GM18861 (cell line): ENCODE measurements around the gene SUPT7L.
"Not testable (repeated sequence)": the region's sequence is repeated elsewhere in the genome, so short reads cannot be mapped to it uniquely, and the experiment has no call there.

Experiments
- ATAC-seq: cut with Tn5 transposase; IDR thresholded peaks from one replicate; pipeline ENCODE4 v1.9.1; 2021; ENCODE audit not compliant: unreplicated experiment

SUPT7L gene

GRCh38 chr2:27687232-27687631 lies 23.8 kb upstream of the SUPT7L start:
- ATAC-seq, result no peak

DNA sequence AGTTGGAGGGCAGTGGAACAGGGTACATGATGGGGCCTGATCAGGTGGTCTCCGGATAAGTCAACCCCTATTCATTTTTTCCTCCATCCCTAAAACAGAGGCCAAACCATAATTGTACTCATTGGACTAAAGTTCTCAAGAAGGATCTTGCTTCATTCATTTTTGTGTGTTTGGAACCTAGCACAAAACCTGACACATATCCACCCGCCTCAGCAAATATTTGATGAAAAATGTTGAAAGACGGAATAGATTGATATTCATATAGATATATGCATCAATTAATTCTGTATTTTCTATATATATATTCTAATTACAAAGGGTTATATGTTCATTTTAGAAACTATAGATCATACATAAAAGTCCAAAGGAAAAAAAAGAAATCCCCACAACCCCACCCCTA lies 22.2 kb upstream of the SUPT7L start:
- no peak for ATAC-seq

DNA sequence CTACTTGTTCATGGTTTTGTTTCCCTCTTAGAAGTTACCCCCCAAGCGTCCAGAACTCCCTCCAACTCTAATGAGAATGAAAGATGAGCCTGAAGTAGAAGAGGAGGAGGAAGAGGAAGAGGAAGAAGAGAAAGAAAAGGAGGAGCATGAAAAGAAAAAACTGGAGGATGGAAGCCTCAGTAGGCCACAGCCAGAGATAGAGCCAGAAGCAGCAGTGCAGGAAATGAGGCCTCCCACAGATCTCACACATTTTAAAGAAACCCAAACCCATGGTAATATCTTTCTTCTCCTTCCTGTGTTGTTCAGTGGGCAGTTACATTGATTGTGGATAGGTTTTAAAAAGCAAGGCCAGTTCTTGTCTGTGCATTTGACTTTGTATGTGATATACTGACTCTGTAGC lies 21.6 kb upstream of the SUPT7L start:
- ATAC-seq, result not testable (repeated sequence)

DNA sequence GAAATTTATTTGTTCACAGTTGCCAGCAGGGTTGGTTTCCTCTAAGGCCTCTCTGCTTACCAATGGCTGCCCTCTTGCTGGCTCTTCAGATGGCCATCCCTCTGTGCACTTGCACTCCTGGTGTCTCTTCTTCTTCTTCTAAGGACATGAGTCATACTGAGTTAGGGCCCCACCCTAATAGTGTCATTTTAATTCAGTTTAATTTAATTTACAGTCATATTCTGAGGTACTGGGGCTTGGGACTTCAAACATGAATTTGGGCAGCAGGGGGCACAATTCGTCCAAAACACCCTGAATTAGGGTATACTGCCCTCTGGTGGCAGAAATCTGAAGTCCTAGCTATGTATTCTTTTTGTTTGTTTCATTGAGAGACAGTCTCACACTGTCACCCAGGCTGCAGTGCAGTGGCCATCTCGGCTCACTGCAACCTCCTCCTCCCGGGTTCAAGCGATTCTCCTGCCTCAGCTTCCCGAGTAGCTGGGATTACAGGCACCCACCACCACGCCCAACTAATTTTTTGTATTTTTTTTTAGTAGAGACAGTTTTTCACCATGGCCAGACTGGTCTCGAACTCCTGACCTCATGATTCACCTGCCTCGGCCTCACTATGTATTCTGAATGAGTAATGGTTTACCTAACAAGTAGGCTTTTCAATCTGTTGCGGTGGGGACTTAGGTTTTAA lies 20.1 kb upstream of the SUPT7L start:
- peak; percentile 60 for ATAC-seq

GRCh38 chr2:27682334-27682771 lies 18.9 kb upstream of the SUPT7L start:
- ATAC-seq, result not testable (repeated sequence)

- ATAC-seq, result no peak
Measured at GRCh38 chr2:27681841-27682240, 18.4 kb upstream of the SUPT7L start.

DNA sequence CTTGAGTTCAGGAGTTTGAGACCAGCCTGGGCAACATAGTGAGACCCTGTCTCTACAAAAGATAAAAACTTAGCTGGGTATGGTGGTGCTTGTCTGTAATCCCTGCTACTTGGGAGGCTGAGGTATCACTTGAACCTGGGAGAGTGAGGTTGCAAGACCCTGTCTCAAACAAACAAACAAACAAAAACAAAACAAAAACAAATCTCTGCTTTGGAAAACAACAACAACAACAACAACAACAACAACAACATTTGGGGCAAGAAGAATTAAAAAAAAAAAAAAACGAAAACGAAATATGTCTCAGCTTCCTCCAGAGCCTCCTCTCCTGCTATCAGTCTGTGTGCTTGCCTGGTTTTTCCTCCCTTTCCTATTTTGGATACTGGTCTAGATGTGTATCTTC lies 17.2 kb upstream of the SUPT7L start:
- ATAC-seq, result no peak

- no peak for ATAC-seq
Measured at GRCh38 chr2:27672723-27673486, 9.5 kb upstream of the SUPT7L start.

GRCh38 chr2:27671235-27671634 lies 7.8 kb upstream of the SUPT7L start:
- no peak for ATAC-seq

DNA sequence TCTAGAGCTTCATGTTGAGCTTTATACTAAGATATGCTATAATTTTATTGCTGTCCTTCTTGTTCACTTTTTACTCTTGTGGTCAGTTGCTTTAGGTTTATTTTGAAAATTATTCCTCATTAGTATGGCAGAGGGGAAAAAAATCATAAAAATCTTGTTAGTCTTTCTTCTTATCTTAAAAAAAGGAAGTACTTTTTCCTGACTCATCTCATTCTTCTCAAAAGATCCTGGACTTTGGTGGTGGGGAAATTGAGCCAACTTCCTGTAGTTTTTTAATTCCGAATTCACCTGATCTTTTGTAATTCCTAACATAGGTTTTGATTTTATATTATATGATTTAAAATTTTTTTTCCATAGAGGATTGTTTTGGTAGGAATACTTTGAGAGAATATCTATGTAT lies 4.0 kb upstream of the SUPT7L start:
- no peak for ATAC-seq

DNA sequence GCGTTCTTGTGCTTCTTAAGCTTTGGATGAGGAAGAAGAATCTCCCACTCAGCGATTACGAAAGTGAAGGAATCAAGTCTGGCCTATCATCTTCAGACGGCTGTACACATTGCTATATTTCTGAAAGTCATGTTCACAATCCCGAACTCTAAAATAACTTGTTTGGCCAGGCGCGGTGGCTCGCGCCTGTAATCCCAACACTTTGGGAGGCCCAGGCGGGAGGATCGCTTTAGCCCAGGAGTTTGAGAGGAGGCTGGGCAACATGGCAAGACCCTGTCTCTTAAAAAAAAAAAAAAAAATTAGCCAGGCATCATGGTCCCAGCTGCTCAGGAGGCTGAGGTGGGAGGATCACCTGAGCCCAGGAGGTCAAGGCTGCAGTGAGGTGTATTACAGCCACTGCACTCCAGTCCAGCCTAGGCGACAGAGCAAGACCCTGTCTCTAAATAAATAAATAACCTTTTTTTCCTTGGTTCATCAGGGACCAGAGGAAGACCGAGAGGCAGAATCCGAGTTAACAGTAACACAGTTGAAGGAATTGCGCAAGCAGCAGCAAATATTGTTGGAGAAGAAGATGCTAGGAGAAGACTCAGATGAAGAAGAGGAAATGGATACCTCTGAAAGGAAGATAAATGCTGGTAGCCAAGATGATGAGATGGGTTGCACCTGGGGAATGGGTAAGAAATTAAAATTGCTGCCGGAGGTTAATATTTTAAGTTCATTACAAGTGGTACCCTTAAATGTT lies 1.4 kb upstream of the SUPT7L start:
- no peak for ATAC-seq

- peak; percentile 24 for ATAC-seq
Measured at GRCh38 chr2:27664154-27664574, 750 bp upstream of the SUPT7L start.

- no peak for ATAC-seq
Measured at GRCh38 chr2:27661371-27661770, 2.0 kb downstream of the SUPT7L start.

DNA sequence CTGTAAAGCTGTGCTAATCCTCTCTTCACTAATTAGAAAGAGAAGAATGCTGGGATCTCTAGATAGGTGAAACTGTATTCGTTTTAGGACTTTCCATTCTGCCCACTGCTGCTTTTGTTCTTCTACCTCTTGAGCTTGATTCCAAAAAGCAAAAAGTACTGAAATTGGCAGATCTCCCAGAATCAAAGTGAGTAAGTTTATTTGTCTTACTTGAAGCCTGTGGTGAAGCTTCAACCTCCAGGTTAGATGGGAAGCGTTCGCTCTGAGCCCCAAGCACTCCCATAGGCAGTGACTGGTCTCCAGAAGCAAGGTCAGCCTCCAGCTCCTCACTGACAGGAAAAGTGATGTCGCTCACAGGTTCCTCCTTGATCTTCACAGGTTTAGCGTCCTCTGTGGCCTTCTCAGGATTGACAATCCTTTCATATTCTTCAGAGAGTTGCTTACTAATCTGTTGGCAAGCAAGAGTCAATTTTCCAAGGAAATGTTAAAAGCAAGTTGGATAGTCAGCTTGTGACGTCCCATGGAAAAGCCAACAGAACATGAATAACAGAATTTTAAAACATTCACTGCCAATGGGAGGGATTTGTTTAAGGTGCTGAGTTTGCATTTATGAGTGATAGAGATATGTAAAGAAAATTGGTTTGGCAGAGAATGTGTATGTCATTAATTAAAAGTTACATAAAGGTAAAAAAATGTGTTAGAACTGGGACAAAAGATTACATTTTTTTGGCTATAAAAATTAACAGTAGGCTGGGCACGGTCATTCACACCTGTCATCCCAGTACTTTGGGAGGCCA lies 8.1 kb downstream of the SUPT7L start:
- ATAC-seq, result no peak

- ATAC-seq, result no peak
Measured at GRCh38 chr2:27653397-27653796, 10.0 kb downstream of the SUPT7L start.

GRCh38 chr2:27652790-27653189 lies 10.6 kb downstream of the SUPT7L start:
- no peak for ATAC-seq

GRCh38 chr2:27652341-27652740 lies 11.1 kb downstream of the SUPT7L start:
- ATAC-seq, result no peak

DNA sequence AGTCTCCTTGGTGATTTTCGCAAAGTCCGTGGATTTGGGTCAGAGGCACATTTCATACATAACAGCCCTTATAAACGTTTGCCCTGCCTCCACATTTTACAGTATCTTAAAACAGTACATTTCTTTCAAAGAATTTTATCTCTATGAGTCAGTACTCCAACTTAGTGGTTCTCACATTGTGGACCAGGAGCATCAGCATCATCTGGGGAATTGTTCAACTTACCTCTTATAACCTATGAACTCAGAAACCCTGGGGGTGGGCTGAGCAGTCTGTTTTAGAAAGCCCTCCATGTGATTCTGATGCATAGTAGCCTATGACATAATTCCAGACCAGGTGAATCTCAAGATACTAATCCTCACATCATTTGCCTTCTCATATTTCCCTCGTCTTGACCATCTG lies 12.4 kb downstream of the SUPT7L start:
- ATAC-seq, result no peak

DNA sequence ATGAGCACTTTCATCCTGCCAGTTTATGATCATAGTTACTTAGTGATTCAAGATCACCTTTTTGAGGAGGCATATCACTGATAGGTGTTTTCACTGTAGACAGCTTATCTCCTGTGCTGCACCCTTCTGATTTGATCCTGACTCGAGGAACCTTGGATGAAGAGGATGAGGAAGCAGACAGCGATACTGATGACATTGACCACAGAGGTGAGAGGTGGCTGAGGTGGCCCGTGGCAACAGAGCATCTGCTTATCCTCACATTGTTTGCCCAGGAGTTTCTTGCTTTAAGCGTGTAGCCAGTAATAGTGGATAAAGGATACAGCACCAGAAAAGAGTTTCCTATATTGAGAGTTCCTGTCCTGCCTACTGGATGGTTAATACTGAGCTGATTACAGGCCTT lies 15.7 kb downstream of the SUPT7L start:
- no peak for ATAC-seq

DNA sequence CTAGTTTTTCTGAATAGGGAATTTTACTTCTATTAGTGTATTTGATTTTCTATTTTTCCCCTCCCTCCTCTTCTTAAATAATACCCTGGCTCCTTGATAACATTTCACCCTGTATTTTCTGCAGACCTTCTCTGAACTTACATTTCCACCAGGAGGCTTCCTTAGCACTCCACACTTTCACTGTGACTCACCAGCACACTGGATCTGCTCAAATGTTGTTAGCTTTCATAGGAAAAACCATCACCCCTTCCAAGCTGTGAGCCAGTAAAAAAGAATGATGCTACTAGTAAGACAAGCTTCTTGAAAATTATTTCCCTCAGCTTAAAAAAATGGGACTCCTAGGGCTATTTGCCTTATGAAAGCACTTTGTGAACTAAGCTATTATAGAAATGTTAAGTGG lies 16.1 kb downstream of the SUPT7L start:
- ATAC-seq, result no peak

GRCh38 chr2:27645197-27645596 lies 18.2 kb downstream of the SUPT7L start:
- no peak for ATAC-seq
